PC-3 (cell line): ENCODE results near the gene UBAP1. TPM values are rescaled to one million over a fixed set of nuclear protein-coding genes. Genes with fewer than 3 reads are reported as not detected.
A peak's percentile ranks its signal among the peaks of the same experiment; 100 is the strongest.

ENCODE experiments used
- ATAC-seq: fragments of 200-7000 bp; cut with Tn5 transposase; 2 replicates; pipeline ENCODE4 v1.9.1; 2020; ENCODE audit warnings: mild to moderate bottlenecking, moderate library complexity
- BruUV-seq: library from RNA; stranded (reverse); fragments of 400-500 nt; replicated peaks from 2 replicates; lab custom pipeline; 2021; lab: Mats Ljungman, UMichigan
- CTCF ChIA-PET: fragments of 300-600 bp; sonication (Branson Sonifier 250); formaldehyde crosslinking; loops from one replicate; lab custom pipeline; 2022; ENCODE audit warnings: antibody characterized with exemption; lab: Charles Lee
- POLR2A ChIA-PET: fragments of 300-600 bp; sonication (Branson Sonifier 250); formaldehyde crosslinking; loops from one replicate; lab custom pipeline; 2022; ENCODE audit warnings: antibody characterized with exemption; ENCODE audit not compliant: unreplicated experiment; lab: Charles Lee
- DNase-seq: peaks from one replicate; pipeline ENCODE4 v3.0.0-alpha.2; 2015
- H2AFZ ChIP-seq: fragments of 300-600 bp; sonication (generic); 2 replicates; pipeline ENCODE4 v1.6.0; 2016; ENCODE audit warnings: antibody characterized with exemption, low read length
- H3F3A ChIP-seq: fragments of 300-600 bp; sonication (generic); one replicate; pipeline ENCODE4 v1.6.0; 2017; ENCODE audit warnings: antibody characterized with exemption, low read length, control low read depth, mild to moderate bottlenecking; ENCODE audit not compliant: unreplicated experiment
- H3K27ac ChIP-seq: fragments of 300-600 bp; sonication (generic); 2 replicates; pipeline ENCODE4 v1.5.1; 2016; ENCODE audit warnings: mild to moderate bottlenecking, low read length
- H3K27me3 ChIP-seq: fragments of 300-600 bp; sonication (generic); 2 replicates; pipeline ENCODE4 v1.6.1; 2016; ENCODE audit warnings: low read length, mixed read lengths
- H3K36me3 ChIP-seq: fragments of 300-600 bp; sonication (generic); 2 replicates; pipeline ENCODE4 v1.6.1; 2016; ENCODE audit warnings: low read depth, mixed run types, low read length, mixed read lengths
- H3K4me1 ChIP-seq: fragments of 300-600 bp; sonication (generic); 2 replicates; pipeline ENCODE4 v1.5.1; 2016; ENCODE audit warnings: low read length; ENCODE audit not compliant: insufficient read depth
- H3K4me2 ChIP-seq: fragments of 300-600 bp; sonication (generic); 2 replicates; pipeline ENCODE4 v1.6.0; 2016; ENCODE audit warnings: low read length
- H3K4me3 ChIP-seq: fragments of 300-600 bp; sonication (generic); 2 replicates; pipeline ENCODE4 v1.5.1; 2016; ENCODE audit warnings: mild to moderate bottlenecking, low read length, mixed read lengths
- H3K79me2 ChIP-seq: fragments of 300-600 bp; sonication (generic); 2 replicates; pipeline ENCODE4 v1.6.1; 2017; ENCODE audit warnings: low read length, mixed read lengths
- H3K9ac ChIP-seq: fragments of 300-600 bp; sonication (generic); 2 replicates; pipeline ENCODE4 v1.6.0; 2016; ENCODE audit warnings: mild to moderate bottlenecking, low read length
- H3K9me2 ChIP-seq: fragments of 300-600 bp; sonication (generic); replicated peaks from 2 replicates; pipeline ENCODE4 v1.6.1; 2016; ENCODE audit warnings: mixed run types, low read length, mixed read lengths
- H3K9me3 ChIP-seq: fragments of 300-600 bp; sonication (generic); 2 replicates; pipeline ENCODE4 v1.6.1; 2016; ENCODE audit warnings: low read length, mixed read lengths
- H4K20me1 ChIP-seq: fragments of 300-600 bp; sonication (generic); 2 replicates; pipeline ENCODE4 v1.6.1; 2016; ENCODE audit warnings: low read length, mixed read lengths
- CTCF ChIP-seq: fragments of 300-600 bp; sonication (generic); conservative IDR thresholded peaks from 2 replicates; pipeline ENCODE4 v1.5.1; 2017; ENCODE audit warnings: antibody characterized with exemption, low read depth, mild to moderate bottlenecking, low read length
- EZH2 ChIP-seq: fragments of 300-600 bp; sonication (generic); IDR thresholded peaks from one replicate; pipeline ENCODE4 v1.6.1; 2017; ENCODE audit warnings: antibody characterized with exemption, mild to moderate bottlenecking, low read length; ENCODE audit not compliant: unreplicated experiment
- EZH2phosphoT487 ChIP-seq: fragments of 300-600 bp; sonication (generic); IDR thresholded peaks from 2 replicates; pipeline ENCODE4 v1.6.1; 2018; ENCODE audit warnings: mild to moderate bottlenecking, antibody characterized with exemption, low read length, borderline replicate concordance
- intact Hi-C: fragments of 100-400 bp; cut with micrococcal nuclease; formaldehyde crosslinking; loops from 2 replicates; pipeline ENCODE4 v1.9.0; 2023
- total RNA-seq: library from RNA; depleted of rRNA; stranded (reverse); fragments of >200 nt; gene quantifications from 2 replicates; pipeline ENCODE4 v1.2.3, GENCODE V29; 2014

The UBAP1 gene
- total RNA-seq, 1 experiment from 2014 or later: 15.2 TPM

GRCh38 chr9:34163434-34163833, 15.4 kb upstream of the UBAP1 start:
- ChIA-PET POLR2A (interaction anchor here (0.7 kb wide), 1 partner anchor 8 kb away, joined by 3 read pairs; no protein-coding TSS in a partner anchor), CTCF (no interaction called here)
- H3F3A ChIP-seq: no peaks in the 10 kb centered on the region
- peak; percentile 87 for ATAC-seq
- H3K79me2 ChIP-seq: no peaks in the 10 kb centered on the region
- intact Hi-C loops: no loop called here
- BruUV-seq: no TSS peak
- no peaks in the 10 kb centered on the region for H4K20me1 ChIP-seq
- H3K27ac ChIP-seq: peak overlapping the region; percentile 92
- TF ChIP-seq EZH2 (no peak), CTCF (no peak), EZH2phosphoT487 (no peak)
- peak overlapping the region; percentile 71 for H3K9ac ChIP-seq
- H3K9me3 ChIP-seq: no peaks in the 10 kb centered on the region
- no peaks in the 10 kb centered on the region for H3K27me3 ChIP-seq
- peak; percentile 76 for DNase-seq
- H3K4me1 ChIP-seq: peaks cover 21% of the 10 kb centered on the region
- no peak overlapping the region for H3K4me3 ChIP-seq
- H3K4me2 ChIP-seq: peak overlapping the region; percentile 57; the same call in 1 of the 2 replicates
- H2AFZ ChIP-seq: no peak overlapping the region
- H3K36me3 ChIP-seq: no peaks in the 10 kb centered on the region
- H3K9me2 ChIP-seq: no peaks in the 10 kb centered on the region

GRCh38 chr9:34169125-34169524, 9.7 kb upstream of the UBAP1 start:
- Histone ChIP-seq H3K4me1 (peaks cover under 1% of the 10 kb centered on the region; the same call in 1 of the 2 replicates), H3K27ac (no peak overlapping the region), H3K79me2 (no peaks in the 10 kb centered on the region), H3K4me3 (no peak overlapping the region), H3K9ac (no peak overlapping the region), H3K36me3 (no peaks in the 10 kb centered on the region), H3F3A (no peaks in the 10 kb centered on the region), H4K20me1 (no peaks in the 10 kb centered on the region), H3K27me3 (no peaks in the 10 kb centered on the region), H3K9me3 (no peaks in the 10 kb centered on the region), H3K9me2 (no peaks in the 10 kb centered on the region), H2AFZ (no peak overlapping the region), H3K4me2 (no peak overlapping the region)
- DNase-seq: no peak
- intact Hi-C loops: no loop called here
- no peak for TF ChIP-seq EZH2
- no peak for TF ChIP-seq CTCF
- TF ChIP-seq EZH2phosphoT487: no peak
- no TSS peak for BruUV-seq
- ATAC-seq: no peak
- CTCF ChIA-PET: no interaction called here
- POLR2A ChIA-PET: no interaction called here

- no TSS peak for BruUV-seq
- Histone ChIP-seq H4K20me1 (no peaks in the 10 kb centered on the region), H3K4me3 (no peak overlapping the region), H3F3A (no peaks in the 10 kb centered on the region), H3K79me2 (no peaks in the 10 kb centered on the region), H3K27me3 (no peaks in the 10 kb centered on the region), H2AFZ (no peak overlapping the region), H3K9me3 (no peaks in the 10 kb centered on the region), H3K36me3 (no peaks in the 10 kb centered on the region), H3K9ac (no peak overlapping the region), H3K4me2 (no peak overlapping the region), H3K4me1 (no peaks in the 10 kb centered on the region), H3K9me2 (no peaks in the 10 kb centered on the region), H3K27ac (no peak overlapping the region)
- ChIA-PET CTCF (no interaction called here), POLR2A (no interaction called here)
- TF ChIP-seq CTCF: no peak
- no peak for TF ChIP-seq EZH2
- TF ChIP-seq EZH2phosphoT487: no peak
- intact Hi-C loops: no loop called here
- peak; percentile 60 for ATAC-seq
- no peak for DNase-seq
Observed at GRCh38 chr9:34170237-34170991, 8.4 kb upstream of the UBAP1 start.
